ENCODE data around the gene ZC2HC1B. TPM values are rescaled to one million over a fixed set of nuclear protein-coding genes. Genes with fewer than 3 reads are reported as not detected.

ZC2HC1B gene
- total RNA-seq, 1 experiment from 2014 or later = not detected

- Mint-ChIP-seq H3K9me3 (peaks cover 5 to 10% of the 10 kb centered on the region in 2 experiments), H3K4me3 (peak overlapping the region in 1 of 2 experiments; percentile 31; a peak in 2 of 5 replicates), H3K27me3 (ENCODE audit: low read depth) (peaks cover 6% of the 10 kb centered on the region), H3K27ac (peak overlapping the region in 2 of 3 experiments; percentile 14 to 75; a peak in 2 of 7 replicates), H3K4me1 (peaks cover 56 to 69% of the 10 kb centered on the region in 2 experiments), H3K36me3 (ENCODE audit: insufficient read depth in 1 of 3, low read depth in 3 of 3) (peaks cover 4 to 10% (median 5%) of the 10 kb centered on the region in 3 experiments; a peak in 3 of 7 replicates)
- Histone ChIP-seq H2BK12ac (ENCODE audit: insufficient read length, low read depth, low read length) (no peak overlapping the region), H3K4ac (ENCODE audit: low read depth, low read length) (no peak overlapping the region), H3K4me2 (ENCODE audit: insufficient read depth, insufficient read length, low read length) (no peak overlapping the region), H4K8ac (replicated peaks; ENCODE audit: insufficient read length, low read depth, low read length) (no peak overlapping the region), H2BK15ac (ENCODE audit: low read depth, low read length) (no peak overlapping the region), H4K20me1 (ENCODE audit: control insufficient read depth, insufficient read depth, insufficient read length) (no peaks in the 10 kb centered on the region), H3K23me2 (ENCODE audit: insufficient read length, low read depth, low read length, poor library complexity, severe bottlenecking) (no peaks in the 10 kb centered on the region), H3K79me2 (ENCODE audit: insufficient read depth, low read length) (no peaks in the 10 kb centered on the region), H2AFZ (ENCODE audit: low read length) (no peak overlapping the region), H3K27me3 (ENCODE audit: insufficient read depth, low read length) (no peaks in the 10 kb centered on the region), H3K4me1 (ENCODE audit: insufficient read depth, low read length) (peaks cover 7% of the 10 kb centered on the region; the same call in 1 of the 2 replicates), H2BK120ac (ENCODE audit: low read depth, low read length, poor library complexity, severe bottlenecking) (no peak overlapping the region), H3K27ac (ENCODE audit: insufficient read length, low read depth, low read length) (no peak overlapping the region), H3K9me3 (ENCODE audit: control insufficient read depth, low read depth, low read length) (no peaks in the 10 kb centered on the region), H3K56ac (ENCODE audit: insufficient read length, low read depth, low read length) (no peak overlapping the region), H2AK5ac (ENCODE audit: insufficient read length, low read length) (no peak overlapping the region), H3K23ac (ENCODE audit: insufficient read length, low read depth, low read length) (no peak overlapping the region), H3K18ac (ENCODE audit: insufficient read length, low read depth, low read length) (no peak overlapping the region), H3K79me1 (ENCODE audit: insufficient read depth, low read depth, low read length, poor library complexity, severe bottlenecking) (no peaks in the 10 kb centered on the region), H4K91ac (ENCODE audit: insufficient read length, low read depth, low read length) (no peak overlapping the region), H2BK20ac (ENCODE audit: low read depth, low read length, poor library complexity, severe bottlenecking) (no peak overlapping the region), H3T11ph (ENCODE audit: low read length) (no peak overlapping the region), H3K14ac (ENCODE audit: insufficient read depth, low read length) (no peak overlapping the region), H4K5ac (ENCODE audit: insufficient read length, low read depth, low read length) (no peak overlapping the region), H2BK5ac (ENCODE audit: insufficient read length, low read length) (no peak overlapping the region), H3K9ac (ENCODE audit: extremely low read depth, insufficient read length, low read length) (no peak overlapping the region)
- no peak for DNase-seq
- TF ChIP-seq CTCF (conservative IDR thresholded peaks at IDR 0.05) = no peak
- no CpG with 5 or more reads among the region's 5 CpGs for WGBS (ENCODE audit: extremely low coverage, insufficient read length, low lambda C conversion rate)
Measured at GRCh38 chr6:143936778-143937667, 72.7 kb downstream of the ZC2HC1B start.
